ENCODE data around the gene KRT3.

GRCh38 chr12:52827499-52828090 is 31.7 kb upstream of the KRT3 start:
- TF ChIP-seq CTCF (IDR thresholded peaks at IDR 0.05 in 2 of 3, conservative IDR thresholded peaks at IDR 0.05 in 1 of 3; ENCODE audit: insufficient read depth in 2 of 3, low read depth in 1 of 3, low read length in 3 of 3) (no peak), USF2 (CRISPR knock-in tag; IDR thresholded peaks at IDR 0.05) (no peak), ZC3H8 (IDR thresholded peaks at IDR 0.05) (no peak), EP300 (IDR thresholded peaks at IDR 0.05; ENCODE audit: low read length) (no peak), POLR2A (conservative IDR thresholded peaks at IDR 0.05) (no peak)
